ENCODE data around the gene OGT. TPM values are rescaled to one million over a fixed set of nuclear protein-coding genes. Genes with fewer than 3 reads are reported as not detected.
"Not testable (repeated sequence)": the region's sequence is repeated elsewhere in the genome, so short reads cannot be mapped to it uniquely, and the experiment has no call there.

OGT gene
- total and polyA plus RNA-seq, 2 donors: 95.0 to 168 TPM

- Histone ChIP-seq H3K27ac (ENCODE audit: low read depth in 1 of 2, low read length in 1 of 2) (no peak overlapping the region), H3K27me3 (ENCODE audit: control insufficient read depth in 2 of 2, insufficient read depth in 1 of 2, low read length in 1 of 2) (no peaks in the 10 kb centered on the region), H3K4me3 (ENCODE audit: low read length in 2 of 2) (no peak overlapping the region), H3K4me1 (ENCODE audit: control insufficient read depth in 2 of 2, insufficient read depth in 2 of 2, low read length in 2 of 2) (no peaks in the 10 kb centered on the region), H3K36me3 (ENCODE audit: control insufficient read depth in 2 of 2, insufficient read depth in 2 of 2, low read length in 1 of 2) (peaks cover 25 to 76% of the 10 kb centered on the region in 2 donors), H3K9me3 (ENCODE audit: control insufficient read depth in 2 of 2, insufficient read depth in 1 of 2, low read length in 1 of 2) (no peaks in the 10 kb centered on the region)
- 98% methylated on average over 9 of the region's 9 CpGs for WGBS
- DNase-seq (ENCODE audit: low read depth in 6 of 9, low spot score in 9 of 9): no peak
Observed at GRCh38 chrX:71565474-71566041, 32.7 kb downstream of the OGT start.

GRCh38 chrX:71571390-71571789, 38.5 kb downstream of the OGT start:
- peaks cover 24 to 63% of the 10 kb centered on the region in 2 donors for H3K36me3 ChIP-seq (ENCODE audit: control insufficient read depth in 2 of 2, insufficient read depth in 2 of 2, low read length in 1 of 2)
- not testable (repeated sequence) for H3K9me3 ChIP-seq (ENCODE audit: control insufficient read depth in 2 of 2, insufficient read depth in 1 of 2, low read length in 1 of 2); H3K4me1 ChIP-seq (ENCODE audit: control insufficient read depth in 2 of 2, insufficient read depth in 2 of 2, low read length in 2 of 2); DNase-seq (ENCODE audit: low read depth in 6 of 9, low spot score in 9 of 9); H3K27me3 ChIP-seq (ENCODE audit: control insufficient read depth in 2 of 2, insufficient read depth in 1 of 2, low read length in 1 of 2); H3K27ac ChIP-seq (ENCODE audit: low read depth in 1 of 2, low read length in 1 of 2); H3K4me3 ChIP-seq (ENCODE audit: low read length in 2 of 2)
- 96% methylated on average over 8 of the region's 8 CpGs for WGBS

- WGBS: 100% methylated on average over 2 of the region's 2 CpGs
Observed at GRCh38 chrX:71573590-71573989, 40.7 kb downstream of the OGT start.

GRCh38 chrX:71577682-71578081, 44.8 kb downstream of the OGT start:
- no peaks in the 10 kb centered on the region for H3K27me3 ChIP-seq (ENCODE audit: control insufficient read depth in 2 of 2, insufficient read depth in 1 of 2, low read length in 1 of 2)
- no peaks in the 10 kb centered on the region for H3K4me1 ChIP-seq (ENCODE audit: control insufficient read depth in 2 of 2, insufficient read depth in 2 of 2, low read length in 2 of 2)
- H3K27ac ChIP-seq (ENCODE audit: low read depth in 1 of 2, low read length in 1 of 2): no peak overlapping the region
- H3K36me3 ChIP-seq (ENCODE audit: control insufficient read depth in 2 of 2, insufficient read depth in 2 of 2, low read length in 1 of 2): peaks cover 14 to 37% of the 10 kb centered on the region in 2 donors
- DNase-seq (ENCODE audit: low read depth in 6 of 9, low spot score in 9 of 9): no peak
- H3K4me3 ChIP-seq (ENCODE audit: low read length in 2 of 2): no peak overlapping the region
- no peaks in the 10 kb centered on the region for H3K9me3 ChIP-seq (ENCODE audit: control insufficient read depth in 2 of 2, insufficient read depth in 1 of 2, low read length in 1 of 2)
- 99% methylated on average over 24 of the region's 24 CpGs for WGBS

More at GRCh38 chrX:71573590-71573989, 40.7 kb downstream of the OGT start:
- Histone ChIP-seq H3K27me3 (ENCODE audit: control insufficient read depth in 2 of 2, insufficient read depth in 1 of 2, low read length in 1 of 2) (no peaks in the 10 kb centered on the region), H3K4me1 (ENCODE audit: control insufficient read depth in 2 of 2, insufficient read depth in 2 of 2, low read length in 2 of 2) (no peaks in the 10 kb centered on the region), H3K27ac (ENCODE audit: low read depth in 1 of 2, low read length in 1 of 2) (no peak overlapping the region), H3K36me3 (ENCODE audit: control insufficient read depth in 2 of 2, insufficient read depth in 2 of 2, low read length in 1 of 2) (peaks cover 20 to 55% of the 10 kb centered on the region in 2 donors), H3K4me3 (ENCODE audit: low read length in 2 of 2) (no peak overlapping the region), H3K9me3 (ENCODE audit: control insufficient read depth in 2 of 2, insufficient read depth in 1 of 2, low read length in 1 of 2) (no peaks in the 10 kb centered on the region)
- no peak for DNase-seq (ENCODE audit: low read depth in 6 of 9, low spot score in 9 of 9)

GRCh38 chrX:71578253-71579135, 45.6 kb downstream of the OGT start, which contains the start of gene GCNA:
TSS of gene GCNA (plus strand) at chrX:71578437. CDS start at chrX:71580822, 2,385 bp downstream.
- Histone ChIP-seq H3K27me3 (ENCODE audit: control insufficient read depth in 2 of 2, insufficient read depth in 1 of 2, low read length in 1 of 2) (no peaks in the 10 kb centered on the region), H3K9me3 (ENCODE audit: control insufficient read depth in 2 of 2, insufficient read depth in 1 of 2, low read length in 1 of 2) (no peaks in the 10 kb centered on the region), H3K4me3 (ENCODE audit: low read length in 2 of 2) (no peak within 1 kb of the TSS), H3K27ac (ENCODE audit: low read depth in 1 of 2, low read length in 1 of 2) (no peak within 1 kb of the TSS), H3K4me1 (ENCODE audit: control insufficient read depth in 2 of 2, insufficient read depth in 2 of 2, low read length in 2 of 2) (no peaks in the 10 kb centered on the region), H3K36me3 (ENCODE audit: control insufficient read depth in 2 of 2, insufficient read depth in 2 of 2, low read length in 1 of 2) (peaks cover 14 to 33% of the 10 kb centered on the region in 2 donors)
- 98% methylated on average over 48 of the region's 48 CpGs for WGBS
- no peak for DNase-seq (ENCODE audit: low read depth in 6 of 9, low spot score in 9 of 9)

GRCh38 chrX:71579136-71579989, 46.5 kb downstream of the OGT start:
- 95% methylated on average over 26 of the region's 26 CpGs for WGBS
- H3K36me3 ChIP-seq (ENCODE audit: control insufficient read depth in 2 of 2, insufficient read depth in 2 of 2, low read length in 1 of 2): peaks cover 10 to 24% of the 10 kb centered on the region in 2 donors
- H3K4me1 ChIP-seq (ENCODE audit: control insufficient read depth in 2 of 2, insufficient read depth in 2 of 2, low read length in 2 of 2): no peaks in the 10 kb centered on the region
- no peaks in the 10 kb centered on the region for H3K9me3 ChIP-seq (ENCODE audit: control insufficient read depth in 2 of 2, insufficient read depth in 1 of 2, low read length in 1 of 2)
- no peak overlapping the region for H3K4me3 ChIP-seq (ENCODE audit: low read length in 2 of 2)
- no peak overlapping the region for H3K27ac ChIP-seq (ENCODE audit: low read depth in 1 of 2, low read length in 1 of 2)
- no peaks in the 10 kb centered on the region for H3K27me3 ChIP-seq (ENCODE audit: control insufficient read depth in 2 of 2, insufficient read depth in 1 of 2, low read length in 1 of 2)
- DNase-seq (ENCODE audit: low read depth in 6 of 9, low spot score in 9 of 9): no peak

- Histone ChIP-seq H3K27me3 (ENCODE audit: control insufficient read depth in 2 of 2, insufficient read depth in 1 of 2, low read length in 1 of 2) (no peaks in the 10 kb centered on the region), H3K36me3 (ENCODE audit: control insufficient read depth in 2 of 2, insufficient read depth in 2 of 2, low read length in 1 of 2) (peaks cover 10 to 19% of the 10 kb centered on the region in 2 donors), H3K4me1 (ENCODE audit: control insufficient read depth in 2 of 2, insufficient read depth in 2 of 2, low read length in 2 of 2) (no peaks in the 10 kb centered on the region), H3K4me3 (ENCODE audit: low read length in 2 of 2) (no peak overlapping the region), H3K27ac (ENCODE audit: low read depth in 1 of 2, low read length in 1 of 2) (no peak overlapping the region), H3K9me3 (ENCODE audit: control insufficient read depth in 2 of 2, insufficient read depth in 1 of 2, low read length in 1 of 2) (no peaks in the 10 kb centered on the region)
- DNase-seq (ENCODE audit: low read depth in 6 of 9, low spot score in 9 of 9): no peak
- 97% methylated on average over 7 of the region's 7 CpGs for WGBS
Observed at GRCh38 chrX:71579990-71580380, 47.1 kb downstream of the OGT start.

GRCh38 chrX:71581210-71581609, 48.3 kb downstream of the OGT start:
- no peak overlapping the region for H3K4me3 ChIP-seq (ENCODE audit: low read length in 2 of 2)
- no peak for DNase-seq (ENCODE audit: low read depth in 6 of 9, low spot score in 9 of 9)
- no peak overlapping the region for H3K27ac ChIP-seq (ENCODE audit: low read depth in 1 of 2, low read length in 1 of 2)
- no peaks in the 10 kb centered on the region for H3K9me3 ChIP-seq (ENCODE audit: control insufficient read depth in 2 of 2, insufficient read depth in 1 of 2, low read length in 1 of 2)
- H3K27me3 ChIP-seq (ENCODE audit: control insufficient read depth in 2 of 2, insufficient read depth in 1 of 2, low read length in 1 of 2): no peaks in the 10 kb centered on the region
- H3K4me1 ChIP-seq (ENCODE audit: control insufficient read depth in 2 of 2, insufficient read depth in 2 of 2, low read length in 2 of 2): no peaks in the 10 kb centered on the region
- 98% methylated on average over 5 of the region's 5 CpGs for WGBS
- H3K36me3 ChIP-seq (ENCODE audit: control insufficient read depth in 2 of 2, insufficient read depth in 2 of 2, low read length in 1 of 2): peaks cover 10 to 11% of the 10 kb centered on the region in 2 donors

All from thymus (tissue), 11 donors.